Measurements from ENCODE around the gene ADRA2B. TPM values are rescaled to one million over a fixed set of nuclear protein-coding genes. Genes with fewer than 3 reads are reported as not detected.

ADRA2B gene
- total and polyA plus RNA-seq, 2 experiments from 2014 or later, result not detected

- H3K4me2 ChIP-seq (ENCODE audit: unreplicated experiment), result no peak overlapping the region
- H3K4me3 ChIP-seq, result no peak overlapping the region
- no peak for DNase-seq
- no peaks in the 10 kb centered on the region for H3K79me2 ChIP-seq (ENCODE audit: insufficient read depth)
- H3K4me1 ChIP-seq (ENCODE audit: insufficient read depth), result no peaks in the 10 kb centered on the region
- TF ChIP-seq EZH2 (IDR thresholded peaks at IDR 0.05; ENCODE audit: insufficient read depth, poor library complexity, severe bottlenecking) (no peak), EZH2phosphoT487 (IDR thresholded peaks at IDR 0.05; ENCODE audit: insufficient read depth, low read depth) (no peak)
- H4K20me1 ChIP-seq (ENCODE audit: insufficient read depth), result no peaks in the 10 kb centered on the region
- H3F3A ChIP-seq (ENCODE audit: insufficient read depth), result no peaks in the 10 kb centered on the region
- 17 to 21% methylated on average over 11 of the region's 11 CpGs for WGBS, 2 experiments (ENCODE audit: low coverage in 1 of 2, low lambda C conversion rate in 2 of 2, missing lambda C conversion rate in 2 of 2)
- peaks cover 38% of the 10 kb centered on the region for H3K27me3 ChIP-seq (replicated peaks; ENCODE audit: insufficient read depth)
- H3K9ac ChIP-seq, result no peak overlapping the region
- H3K36me3 ChIP-seq (ENCODE audit: low read depth), result no peaks in the 10 kb centered on the region
- H2AFZ ChIP-seq, result no peak overlapping the region
- no peaks in the 10 kb centered on the region for H3K9me2 ChIP-seq (ENCODE audit: insufficient read depth)
- H3K9me3 ChIP-seq (ENCODE audit: low read depth), result no peaks in the 10 kb centered on the region
- in situ Hi-C loops (cut with MboI), result no loop called here
- H3K27ac ChIP-seq, result no peak overlapping the region
Measured at GRCh38 chr2:96120091-96120720, 3.8 kb upstream of the ADRA2B start.

- no peak for DNase-seq
- Histone ChIP-seq H3K4me2 (ENCODE audit: unreplicated experiment) (no peak overlapping the region), H3K9ac (no peak overlapping the region), H3K27me3 (replicated peaks; ENCODE audit: insufficient read depth) (peaks cover 38% of the 10 kb centered on the region), H3K79me2 (ENCODE audit: insufficient read depth) (no peaks in the 10 kb centered on the region), H2AFZ (no peak overlapping the region), H3K9me2 (ENCODE audit: insufficient read depth) (no peaks in the 10 kb centered on the region), H3K27ac (no peak overlapping the region), H3K4me1 (ENCODE audit: insufficient read depth) (no peaks in the 10 kb centered on the region), H3K4me3 (no peak overlapping the region), H4K20me1 (ENCODE audit: insufficient read depth) (no peaks in the 10 kb centered on the region), H3K36me3 (ENCODE audit: low read depth) (no peaks in the 10 kb centered on the region), H3K9me3 (ENCODE audit: low read depth) (no peaks in the 10 kb centered on the region), H3F3A (ENCODE audit: insufficient read depth) (no peaks in the 10 kb centered on the region)
- 91 to 94% methylated on average over 5 of the region's 5 CpGs for whole genome bisulfite sequencing, 2 experiments (ENCODE audit: low coverage in 1 of 2, low lambda C conversion rate in 2 of 2, missing lambda C conversion rate in 2 of 2)
- TF ChIP-seq EZH2 (IDR thresholded peaks at IDR 0.05; ENCODE audit: insufficient read depth, poor library complexity, severe bottlenecking) (no peak), EZH2phosphoT487 (IDR thresholded peaks at IDR 0.05; ENCODE audit: insufficient read depth, low read depth) (no peak)
- in situ Hi-C loops (cut with MboI), result no loop called here
Measured at GRCh38 chr2:96119389-96119751, 3.0 kb upstream of the ADRA2B start.

GRCh38 chr2:96118698-96119388, 2.5 kb upstream of the ADRA2B start:
- Histone ChIP-seq H3K4me2 (ENCODE audit: unreplicated experiment) (no peak overlapping the region), H3K9me3 (ENCODE audit: low read depth) (no peaks in the 10 kb centered on the region), H3F3A (ENCODE audit: insufficient read depth) (no peaks in the 10 kb centered on the region), H3K9me2 (ENCODE audit: insufficient read depth) (no peaks in the 10 kb centered on the region), H2AFZ (no peak overlapping the region), H3K36me3 (ENCODE audit: low read depth) (no peaks in the 10 kb centered on the region), H3K9ac (no peak overlapping the region), H3K79me2 (ENCODE audit: insufficient read depth) (no peaks in the 10 kb centered on the region), H3K27ac (no peak overlapping the region), H3K4me3 (no peak overlapping the region), H3K27me3 (replicated peaks; ENCODE audit: insufficient read depth) (peaks cover 40% of the 10 kb centered on the region), H3K4me1 (ENCODE audit: insufficient read depth) (no peaks in the 10 kb centered on the region), H4K20me1 (ENCODE audit: insufficient read depth) (no peaks in the 10 kb centered on the region)
- WGBS, 2 experiments (ENCODE audit: low coverage in 1 of 2, low lambda C conversion rate in 2 of 2, missing lambda C conversion rate in 2 of 2), result 66 to 69% methylated on average over 12 of the region's 13 CpGs
- in situ Hi-C loops (cut with MboI), result no loop called here
- TF ChIP-seq EZH2phosphoT487 (IDR thresholded peaks at IDR 0.05; ENCODE audit: insufficient read depth, low read depth) (no peak), EZH2 (IDR thresholded peaks at IDR 0.05; ENCODE audit: insufficient read depth, poor library complexity, severe bottlenecking) (no peak)
- no peak for DNase-seq

- Histone ChIP-seq H3F3A (ENCODE audit: insufficient read depth) (no peaks in the 10 kb centered on the region), H3K9me3 (ENCODE audit: low read depth) (no peaks in the 10 kb centered on the region), H3K4me3 (no peak overlapping the region), H2AFZ (no peak overlapping the region), H4K20me1 (ENCODE audit: insufficient read depth) (no peaks in the 10 kb centered on the region), H3K27me3 (replicated peaks; ENCODE audit: insufficient read depth) (peaks cover 43% of the 10 kb centered on the region), H3K27ac (no peak overlapping the region), H3K79me2 (ENCODE audit: insufficient read depth) (no peaks in the 10 kb centered on the region), H3K4me1 (ENCODE audit: insufficient read depth) (no peaks in the 10 kb centered on the region), H3K36me3 (ENCODE audit: low read depth) (no peaks in the 10 kb centered on the region), H3K9me2 (ENCODE audit: insufficient read depth) (no peaks in the 10 kb centered on the region), H3K9ac (no peak overlapping the region), H3K4me2 (ENCODE audit: unreplicated experiment) (no peak overlapping the region)
- TF ChIP-seq EZH2phosphoT487 (IDR thresholded peaks at IDR 0.05; ENCODE audit: insufficient read depth, low read depth) (no peak), EZH2 (IDR thresholded peaks at IDR 0.05; ENCODE audit: insufficient read depth, poor library complexity, severe bottlenecking) (no peak)
- in situ Hi-C loops (cut with MboI), result no loop called here
- 49 to 58% methylated on average over 17 of the region's 17 CpGs for WGBS, 2 experiments (ENCODE audit: low coverage in 1 of 2, low lambda C conversion rate in 2 of 2, missing lambda C conversion rate in 2 of 2)
- DNase-seq, result no peak
Measured at GRCh38 chr2:96117701-96118588, 1.6 kb upstream of the ADRA2B start.
